H1 (cell line): Measurements from ENCODE around the gene FNDC5.

Experiments
- CREB1 ChIP-seq: IDR thresholded peaks from 2 replicates; pipeline ENCODE4 v1.6.1; 2012; ENCODE audit warnings: inconsistent platforms
- EZH2 ChIP-seq: fragments of 200-600 bp; sonication (generic); IDR thresholded peaks from 2 replicates; pipeline ENCODE4 v1.7.1; 2012; ENCODE audit warnings: low read depth, mild to moderate bottlenecking, moderate library complexity, low read length, inconsistent platforms; ENCODE audit not compliant: severe bottlenecking
- JUN ChIP-seq: IDR thresholded peaks from 2 replicates; pipeline ENCODE4 v1.6.1; 2011; ENCODE audit warnings: low read depth, mild to moderate bottlenecking, improper control_type of control experiment, low read length
- POLR2A ChIP-seq, 2 experiments: IDR thresholded peaks; 1 replicate in 1 of 2; 2 replicates in 1 of 2; pipeline ENCODE4 v1.6.1; 2011; ENCODE audit warnings: low read depth in 2 of 2, low read length in 2 of 2, mild to moderate bottlenecking in 2 of 2; ENCODE audit errors: control extremely low read depth in 1 of 2
- POLR2AphosphoS5 ChIP-seq: IDR thresholded peaks from 2 replicates; pipeline ENCODE4 v1.6.1; 2011; ENCODE audit warnings: low read depth, low read length
- RFX5 ChIP-seq: IDR thresholded peaks from 2 replicates; pipeline ENCODE4 v1.6.1; 2011; ENCODE audit warnings: low read depth, low read length, improper control_type of control experiment, borderline replicate concordance
- SIRT6 ChIP-seq: IDR thresholded peaks from one replicate; pipeline ENCODE4 v1.7.1; 2012; ENCODE audit warnings: low read length, inconsistent platforms
- TF ChIP-seq, protein P1 (sequence below), 3 experiments: IDR thresholded peaks; 1 replicate in 2 of 3; 2 replicates in 1 of 3; pipeline versions ENCODE4 v1.5.1 to v1.6.1; 2011; ENCODE audit warnings: low read length in 3 of 3, mild to moderate bottlenecking in 3 of 3, inconsistent platforms in 2 of 3, low read depth in 1 of 3, moderate library complexity in 1 of 3; ENCODE audit not compliant: insufficient read depth in 1 of 3; ENCODE audit errors: control extremely low read depth in 1 of 3

DNA sequence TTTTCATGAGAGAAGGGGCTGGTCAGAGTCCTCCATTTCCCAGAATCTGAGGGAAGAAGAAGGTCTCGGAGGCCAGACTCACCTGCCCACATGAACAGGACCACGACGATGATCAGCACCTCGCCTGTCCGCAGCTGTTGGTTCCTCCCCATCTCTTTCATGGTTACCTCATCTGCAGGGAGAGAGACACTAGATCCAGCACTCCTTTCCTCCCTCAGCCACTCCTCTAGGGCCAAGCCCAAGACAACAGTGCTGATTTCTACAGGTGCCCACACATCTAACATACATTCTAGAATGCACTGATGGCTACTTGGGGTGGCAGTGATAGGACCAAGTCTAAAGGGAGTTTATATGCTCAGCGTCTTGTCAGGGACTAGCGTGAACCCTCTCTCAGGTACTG is 3.0 kb downstream of the FNDC5 start:
- TF ChIP-seq POLR2AphosphoS5 (no peak), JUN (no peak), EZH2 (no peak), SIRT6 (no peak), RFX5 (no peak), POLR2A (IDR thresholded peaks at IDR 0.05; ENCODE audit: control extremely low read depth in 1 of 2, low read depth in 2 of 2, low read length in 2 of 2) (no peak), CREB1 (no peak)
- TF ChIP-seq, protein P1, sequence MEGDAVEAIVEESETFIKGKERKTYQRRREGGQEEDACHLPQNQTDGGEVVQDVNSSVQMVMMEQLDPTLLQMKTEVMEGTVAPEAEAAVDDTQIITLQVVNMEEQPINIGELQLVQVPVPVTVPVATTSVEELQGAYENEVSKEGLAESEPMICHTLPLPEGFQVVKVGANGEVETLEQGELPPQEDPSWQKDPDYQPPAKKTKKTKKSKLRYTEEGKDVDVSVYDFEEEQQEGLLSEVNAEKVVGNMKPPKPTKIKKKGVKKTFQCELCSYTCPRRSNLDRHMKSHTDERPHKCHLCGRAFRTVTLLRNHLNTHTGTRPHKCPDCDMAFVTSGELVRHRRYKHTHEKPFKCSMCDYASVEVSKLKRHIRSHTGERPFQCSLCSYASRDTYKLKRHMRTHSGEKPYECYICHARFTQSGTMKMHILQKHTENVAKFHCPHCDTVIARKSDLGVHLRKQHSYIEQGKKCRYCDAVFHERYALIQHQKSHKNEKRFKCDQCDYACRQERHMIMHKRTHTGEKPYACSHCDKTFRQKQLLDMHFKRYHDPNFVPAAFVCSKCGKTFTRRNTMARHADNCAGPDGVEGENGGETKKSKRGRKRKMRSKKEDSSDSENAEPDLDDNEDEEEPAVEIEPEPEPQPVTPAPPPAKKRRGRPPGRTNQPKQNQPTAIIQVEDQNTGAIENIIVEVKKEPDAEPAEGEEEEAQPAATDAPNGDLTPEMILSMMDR (IDR thresholded peaks at IDR 0.05; ENCODE audit: control extremely low read depth in 1 of 3, insufficient read depth in 1 of 3, low read depth in 1 of 3, low read length in 3 of 3) = no peak
